Measurements from ENCODE around the gene CCDC171. TPM values are rescaled to one million over a fixed set of nuclear protein-coding genes. Genes with fewer than 3 reads are reported as not detected.

The CCDC171 gene
- total and polyA plus RNA-seq, 11 donors, result 0.30 to 3.4 (median 1.1) TPM

DNA sequence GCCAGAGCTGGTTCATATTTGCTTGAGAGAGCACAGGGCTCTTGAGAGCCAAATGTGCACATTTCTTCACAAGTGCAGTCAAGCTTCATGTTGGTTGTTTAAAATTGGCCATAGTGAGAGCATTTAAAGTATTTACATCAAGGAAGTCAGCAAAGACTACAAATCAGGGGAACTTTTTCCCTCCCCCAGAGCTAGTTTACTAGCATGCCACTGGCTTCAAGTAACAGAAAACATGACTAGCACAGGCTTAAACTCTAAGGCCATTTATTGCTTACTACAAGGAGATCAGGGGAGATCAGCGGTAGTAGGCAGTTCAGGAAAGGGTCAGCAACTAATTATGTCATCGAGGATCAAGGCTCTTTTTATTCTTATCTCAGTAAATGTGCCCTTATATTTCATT, 11.0 kb upstream of the CCDC171 start:
- WGBS, 4 donors, result 51 to 61% (median 56%) methylated on average over 2 of the region's 2 CpGs
- Histone ChIP-seq H3K36me3 (no peaks in the 10 kb centered on the region), H3K4me3 (no peak overlapping the region), H3K27ac (no peak overlapping the region), H3K4me1 (no peaks in the 10 kb centered on the region), H3K27me3 (no peaks in the 10 kb centered on the region), H3K9me3 (no peaks in the 10 kb centered on the region)
- TF ChIP-seq, protein P1, sequence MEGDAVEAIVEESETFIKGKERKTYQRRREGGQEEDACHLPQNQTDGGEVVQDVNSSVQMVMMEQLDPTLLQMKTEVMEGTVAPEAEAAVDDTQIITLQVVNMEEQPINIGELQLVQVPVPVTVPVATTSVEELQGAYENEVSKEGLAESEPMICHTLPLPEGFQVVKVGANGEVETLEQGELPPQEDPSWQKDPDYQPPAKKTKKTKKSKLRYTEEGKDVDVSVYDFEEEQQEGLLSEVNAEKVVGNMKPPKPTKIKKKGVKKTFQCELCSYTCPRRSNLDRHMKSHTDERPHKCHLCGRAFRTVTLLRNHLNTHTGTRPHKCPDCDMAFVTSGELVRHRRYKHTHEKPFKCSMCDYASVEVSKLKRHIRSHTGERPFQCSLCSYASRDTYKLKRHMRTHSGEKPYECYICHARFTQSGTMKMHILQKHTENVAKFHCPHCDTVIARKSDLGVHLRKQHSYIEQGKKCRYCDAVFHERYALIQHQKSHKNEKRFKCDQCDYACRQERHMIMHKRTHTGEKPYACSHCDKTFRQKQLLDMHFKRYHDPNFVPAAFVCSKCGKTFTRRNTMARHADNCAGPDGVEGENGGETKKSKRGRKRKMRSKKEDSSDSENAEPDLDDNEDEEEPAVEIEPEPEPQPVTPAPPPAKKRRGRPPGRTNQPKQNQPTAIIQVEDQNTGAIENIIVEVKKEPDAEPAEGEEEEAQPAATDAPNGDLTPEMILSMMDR (IDR thresholded peaks at IDR 0.05), result no peak
- TF ChIP-seq POLR2A (IDR thresholded peaks at IDR 0.05), result no peak
- DNase-seq, result no peak
- no peak for ATAC-seq
- intact Hi-C loops (cut with DNase I), result no loop called here

DNA sequence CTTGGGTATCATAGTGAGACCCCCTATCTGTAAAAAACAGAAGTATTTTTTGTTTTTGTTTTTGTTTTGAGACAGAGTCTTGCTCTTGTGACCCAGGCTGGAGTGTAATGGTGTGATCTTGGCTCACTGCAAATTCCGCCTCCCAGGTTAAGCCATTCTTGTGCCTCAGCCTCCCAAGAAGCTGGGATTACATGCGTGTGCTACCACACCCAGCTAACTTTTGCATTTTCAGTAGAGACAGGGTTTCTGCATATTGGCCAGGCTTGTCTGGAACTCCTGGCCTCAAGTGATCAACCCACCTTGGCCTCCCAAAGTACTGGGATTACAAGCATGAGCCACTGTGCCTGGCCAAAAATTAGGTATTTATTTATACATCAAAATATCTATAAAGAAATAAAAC, 10.2 kb upstream of the CCDC171 start:
- H3K4me3 ChIP-seq, result no peak overlapping the region
- WGBS, 4 donors, result 85 to 96% (median 94%) methylated on average over 2 of the region's 2 CpGs
- no peak for DNase-seq

DNA sequence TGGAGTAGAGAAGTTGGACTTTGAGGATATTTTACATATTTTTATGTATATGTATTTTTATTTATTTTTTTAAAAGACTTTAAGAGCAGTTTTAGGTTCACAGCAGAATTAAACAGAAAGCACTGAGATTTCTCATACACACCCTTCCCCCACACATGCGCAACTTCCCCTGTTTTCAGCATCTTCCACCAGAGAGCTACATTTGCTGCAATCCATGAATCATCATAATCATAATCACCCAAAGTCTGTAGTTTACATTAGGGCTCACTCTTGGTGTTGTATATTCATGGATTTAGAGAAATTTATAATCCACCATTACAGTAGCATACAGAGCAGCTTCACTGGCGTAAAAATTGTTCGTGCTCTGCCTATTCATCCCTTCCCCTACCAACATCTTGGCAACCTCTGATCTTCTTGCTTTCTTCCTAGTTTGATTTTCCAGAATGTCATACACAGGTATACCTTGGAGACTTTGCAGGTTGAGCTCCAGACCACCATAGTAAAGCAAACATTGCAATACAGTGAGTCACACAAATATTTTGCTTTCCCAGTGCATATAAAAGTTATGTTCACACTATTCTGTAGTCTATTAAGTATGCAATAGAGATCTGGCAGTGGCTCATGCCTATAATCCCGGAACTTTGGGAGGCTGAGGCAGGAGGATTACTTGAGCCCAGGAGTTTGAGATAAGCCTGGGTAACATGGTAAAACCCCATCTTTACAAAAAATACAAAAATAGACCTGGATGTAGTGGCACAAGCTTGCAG, 9.6 kb upstream of the CCDC171 start:
- no peaks in the 10 kb centered on the region for H3K4me1 ChIP-seq
- H3K27ac ChIP-seq, result no peak overlapping the region
- TF ChIP-seq POLR2A (IDR thresholded peaks at IDR 0.05), result no peak
- no peaks in the 10 kb centered on the region for H3K36me3 ChIP-seq
- no peak overlapping the region for H3K4me3 ChIP-seq
- ATAC-seq (no peak), DNase-seq (no peak)
- no peaks in the 10 kb centered on the region for H3K9me3 ChIP-seq
- WGBS, 4 donors, result 90 to 96% (median 93%) methylated on average over 4 of the region's 4 CpGs
- intact Hi-C loops (cut with DNase I), result no loop called here
- H3K27me3 ChIP-seq, result no peaks in the 10 kb centered on the region

More for the DNA sequence above, 10.2 kb upstream of the CCDC171 start:
- Histone ChIP-seq H3K27me3 (no peaks in the 10 kb centered on the region), H3K27ac (no peak overlapping the region), H3K9me3 (no peaks in the 10 kb centered on the region), H3K36me3 (no peaks in the 10 kb centered on the region), H3K4me1 (no peaks in the 10 kb centered on the region)
- ATAC-seq, result no peak
- no peak for TF ChIP-seq POLR2A (IDR thresholded peaks at IDR 0.05)
- TF ChIP-seq, protein P1 (IDR thresholded peaks at IDR 0.05), result no peak
- intact Hi-C loops (cut with DNase I), result no loop called here

DNA sequence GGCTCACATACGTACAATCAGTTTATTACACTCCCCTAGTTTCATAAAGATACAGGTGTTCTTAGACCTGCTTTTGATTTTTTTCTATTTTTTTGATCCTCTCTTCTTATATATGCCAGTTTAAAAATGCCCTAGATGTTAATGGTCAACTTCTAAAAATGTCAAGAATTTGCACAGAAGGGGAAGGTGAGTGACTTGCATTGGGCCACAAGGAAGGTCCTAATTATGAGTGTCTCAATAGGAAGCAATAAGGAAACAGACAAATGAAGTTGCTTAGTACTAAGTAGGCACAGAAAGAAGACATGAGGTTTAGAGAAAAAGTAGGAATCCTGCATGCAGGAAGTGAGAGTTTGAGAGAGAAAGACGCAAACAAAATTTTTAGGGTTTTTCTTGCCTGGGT, 3.2 kb upstream of the CCDC171 start:
- no peaks in the 10 kb centered on the region for H3K9me3 ChIP-seq
- no peaks in the 10 kb centered on the region for H3K27me3 ChIP-seq
- H3K4me3 ChIP-seq, result no peak overlapping the region
- DNase-seq, result no peak
- H3K4me1 ChIP-seq, result peaks cover 0 to 10% (median 4%) of the 10 kb centered on the region in 12 donors
- intact Hi-C loops (cut with DNase I), result loop anchor here in 3 of 10 donors (5.0 to 10.0 kb wide), 3 partner anchors 37 to 127 kb away; partner anchors contain the start of genes PSIP1 (in 2 of the 3) and SNAPC3 (in 1 of the 3)
- H3K27ac ChIP-seq, result no peak overlapping the region
- WGBS, 4 donors, result 92 to 97% (median 96%) methylated on average over 2 of the region's 2 CpGs
- TF ChIP-seq, protein P1 (IDR thresholded peaks at IDR 0.05), result no peak
- TF ChIP-seq POLR2A (IDR thresholded peaks at IDR 0.05), result no peak
- no peaks in the 10 kb centered on the region for H3K36me3 ChIP-seq
- ATAC-seq, result no peak
